Measurements from ENCODE around the gene SLC2A1.

SLC2A1 gene

DNA sequence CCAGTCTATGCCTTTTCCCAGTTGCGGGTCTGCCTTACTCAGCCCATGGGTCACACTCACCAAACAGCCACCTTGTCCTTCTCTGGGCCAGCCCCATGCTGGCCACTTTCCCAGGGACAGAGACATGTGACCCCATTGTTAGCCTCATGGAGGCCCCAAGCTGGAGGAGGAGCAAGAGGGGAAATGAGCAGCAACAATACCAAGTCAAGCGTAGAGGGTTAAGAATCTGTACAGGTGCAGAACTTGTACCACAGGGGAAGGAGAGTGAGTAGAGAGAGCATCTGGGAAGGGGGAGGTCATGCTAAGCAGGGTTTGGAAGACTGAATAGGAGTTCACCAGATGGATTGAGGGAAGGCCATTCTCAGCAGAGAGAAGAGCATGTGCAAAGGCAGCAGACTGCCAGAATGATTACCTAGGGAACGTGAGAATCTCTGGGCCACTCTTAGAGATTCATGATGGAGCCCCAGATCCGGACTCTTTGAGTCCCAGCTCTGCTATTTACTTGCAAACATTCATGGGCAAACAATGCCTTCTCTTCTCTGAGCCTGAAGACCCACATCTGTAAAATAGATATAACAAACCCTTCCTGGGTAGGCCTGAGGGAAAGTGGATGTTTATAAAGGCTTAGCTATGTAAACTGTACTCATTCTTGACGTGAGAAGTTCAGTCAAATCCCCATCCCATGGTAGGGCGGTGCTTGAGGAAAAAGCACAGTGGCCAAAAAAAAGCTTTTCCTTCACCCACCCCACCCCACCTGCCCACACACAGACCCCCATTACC lies 2.8 kb upstream of the SLC2A1 start:
- Histone ChIP-seq H3K4me3 (replicated peaks; ENCODE audit: insufficient read depth, low read length) (no peak overlapping the region), H3K27me3 (ENCODE audit: insufficient read depth, poor library complexity, severe bottlenecking) (peaks cover 3% of the 10 kb centered on the region), H3K27ac (replicated peaks) (no peak overlapping the region)
- no peak for TF ChIP-seq POLR2AphosphoS5 (IDR thresholded peaks at IDR 0.05; ENCODE audit: low read depth)
- TF ChIP-seq, protein P1, sequence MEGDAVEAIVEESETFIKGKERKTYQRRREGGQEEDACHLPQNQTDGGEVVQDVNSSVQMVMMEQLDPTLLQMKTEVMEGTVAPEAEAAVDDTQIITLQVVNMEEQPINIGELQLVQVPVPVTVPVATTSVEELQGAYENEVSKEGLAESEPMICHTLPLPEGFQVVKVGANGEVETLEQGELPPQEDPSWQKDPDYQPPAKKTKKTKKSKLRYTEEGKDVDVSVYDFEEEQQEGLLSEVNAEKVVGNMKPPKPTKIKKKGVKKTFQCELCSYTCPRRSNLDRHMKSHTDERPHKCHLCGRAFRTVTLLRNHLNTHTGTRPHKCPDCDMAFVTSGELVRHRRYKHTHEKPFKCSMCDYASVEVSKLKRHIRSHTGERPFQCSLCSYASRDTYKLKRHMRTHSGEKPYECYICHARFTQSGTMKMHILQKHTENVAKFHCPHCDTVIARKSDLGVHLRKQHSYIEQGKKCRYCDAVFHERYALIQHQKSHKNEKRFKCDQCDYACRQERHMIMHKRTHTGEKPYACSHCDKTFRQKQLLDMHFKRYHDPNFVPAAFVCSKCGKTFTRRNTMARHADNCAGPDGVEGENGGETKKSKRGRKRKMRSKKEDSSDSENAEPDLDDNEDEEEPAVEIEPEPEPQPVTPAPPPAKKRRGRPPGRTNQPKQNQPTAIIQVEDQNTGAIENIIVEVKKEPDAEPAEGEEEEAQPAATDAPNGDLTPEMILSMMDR (IDR thresholded peaks at IDR 0.05; ENCODE audit: insufficient read depth, low read length): no peak
- TF ChIP-seq GABPA (IDR thresholded peaks at IDR 0.05; ENCODE audit: low read depth): no peak
- TF ChIP-seq, protein P2, sequence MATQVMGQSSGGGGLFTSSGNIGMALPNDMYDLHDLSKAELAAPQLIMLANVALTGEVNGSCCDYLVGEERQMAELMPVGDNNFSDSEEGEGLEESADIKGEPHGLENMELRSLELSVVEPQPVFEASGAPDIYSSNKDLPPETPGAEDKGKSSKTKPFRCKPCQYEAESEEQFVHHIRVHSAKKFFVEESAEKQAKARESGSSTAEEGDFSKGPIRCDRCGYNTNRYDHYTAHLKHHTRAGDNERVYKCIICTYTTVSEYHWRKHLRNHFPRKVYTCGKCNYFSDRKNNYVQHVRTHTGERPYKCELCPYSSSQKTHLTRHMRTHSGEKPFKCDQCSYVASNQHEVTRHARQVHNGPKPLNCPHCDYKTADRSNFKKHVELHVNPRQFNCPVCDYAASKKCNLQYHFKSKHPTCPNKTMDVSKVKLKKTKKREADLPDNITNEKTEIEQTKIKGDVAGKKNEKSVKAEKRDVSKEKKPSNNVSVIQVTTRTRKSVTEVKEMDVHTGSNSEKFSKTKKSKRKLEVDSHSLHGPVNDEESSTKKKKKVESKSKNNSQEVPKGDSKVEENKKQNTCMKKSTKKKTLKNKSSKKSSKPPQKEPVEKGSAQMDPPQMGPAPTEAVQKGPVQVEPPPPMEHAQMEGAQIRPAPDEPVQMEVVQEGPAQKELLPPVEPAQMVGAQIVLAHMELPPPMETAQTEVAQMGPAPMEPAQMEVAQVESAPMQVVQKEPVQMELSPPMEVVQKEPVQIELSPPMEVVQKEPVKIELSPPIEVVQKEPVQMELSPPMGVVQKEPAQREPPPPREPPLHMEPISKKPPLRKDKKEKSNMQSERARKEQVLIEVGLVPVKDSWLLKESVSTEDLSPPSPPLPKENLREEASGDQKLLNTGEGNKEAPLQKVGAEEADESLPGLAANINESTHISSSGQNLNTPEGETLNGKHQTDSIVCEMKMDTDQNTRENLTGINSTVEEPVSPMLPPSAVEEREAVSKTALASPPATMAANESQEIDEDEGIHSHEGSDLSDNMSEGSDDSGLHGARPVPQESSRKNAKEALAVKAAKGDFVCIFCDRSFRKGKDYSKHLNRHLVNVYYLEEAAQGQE (IDR thresholded peaks at IDR 0.05; ENCODE audit: insufficient replicate concordance, low read depth): no peak
- no peak for TF ChIP-seq SPI1 (IDR thresholded peaks at IDR 0.05; ENCODE audit: borderline replicate concordance, low read depth)
- DNase-seq (ENCODE audit: low read depth in 1 of 2, low spot score in 1 of 2): no peak

DNA sequence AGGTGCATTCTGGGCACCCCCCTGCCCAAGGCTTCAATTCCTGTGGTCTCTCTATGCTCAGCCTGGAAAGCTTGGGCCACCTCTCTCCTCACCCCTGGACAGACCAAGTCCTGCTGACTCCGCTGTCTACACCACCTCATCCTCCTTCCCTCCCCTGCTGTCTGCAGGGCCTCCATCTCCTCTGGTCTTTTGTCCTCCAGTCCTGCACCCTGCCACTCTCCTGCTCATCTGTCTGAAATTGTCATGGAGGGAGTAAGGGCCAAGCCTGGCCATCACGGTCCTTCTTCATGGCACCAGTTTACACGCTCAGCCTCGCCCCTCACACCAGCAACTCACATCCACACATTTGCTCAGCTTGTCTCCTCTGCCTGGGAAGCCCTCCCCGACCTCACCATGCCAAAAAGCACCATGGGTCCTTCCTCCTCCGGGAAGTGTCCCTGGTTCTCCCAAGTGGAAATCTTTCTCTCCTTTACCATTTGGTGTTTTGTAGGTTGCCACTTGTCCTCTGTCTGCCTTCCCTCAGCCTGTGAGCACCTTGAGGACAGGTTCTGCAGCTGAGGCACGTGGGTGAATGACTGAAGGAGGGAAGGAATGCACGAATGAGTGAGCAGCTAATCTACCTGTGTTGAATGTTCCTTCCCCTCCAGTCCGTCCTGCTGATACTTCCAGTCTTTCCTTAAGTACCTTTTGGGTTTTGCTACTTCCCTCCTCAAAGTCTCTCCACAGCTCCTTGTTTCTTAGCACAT lies 2.1 kb upstream of the SLC2A1 start:
- DNase-seq (ENCODE audit: low read depth in 1 of 2, low spot score in 1 of 2): no peak
- TF ChIP-seq, protein P2 (IDR thresholded peaks at IDR 0.05; ENCODE audit: insufficient replicate concordance, low read depth): no peak
- TF ChIP-seq GABPA (IDR thresholded peaks at IDR 0.05; ENCODE audit: low read depth): no peak
- TF ChIP-seq SPI1 (IDR thresholded peaks at IDR 0.05; ENCODE audit: borderline replicate concordance, low read depth): no peak
- TF ChIP-seq, protein P1 (IDR thresholded peaks at IDR 0.05; ENCODE audit: insufficient read depth, low read length): no peak
- no peak for TF ChIP-seq POLR2AphosphoS5 (IDR thresholded peaks at IDR 0.05; ENCODE audit: low read depth)
- peaks cover 3% of the 10 kb centered on the region for H3K27me3 ChIP-seq (ENCODE audit: insufficient read depth, poor library complexity, severe bottlenecking)
- no peak overlapping the region for H3K4me3 ChIP-seq (replicated peaks; ENCODE audit: insufficient read depth, low read length)
- H3K27ac ChIP-seq (replicated peaks): no peak overlapping the region

DNA sequence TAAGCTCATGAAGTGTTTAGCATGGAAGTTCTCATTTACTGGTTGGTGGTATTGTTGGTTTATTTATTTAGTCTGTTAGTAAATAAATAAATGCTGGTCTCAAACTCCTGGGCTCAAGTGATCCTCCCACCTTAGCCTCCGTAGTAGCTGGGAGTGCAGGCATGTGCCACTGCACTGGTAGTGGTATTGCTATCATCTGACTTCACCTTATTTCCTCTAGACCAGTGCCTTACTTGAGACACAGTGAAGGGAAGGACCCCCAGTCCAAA lies 1.4 kb upstream of the SLC2A1 start:
- H3K4me3 ChIP-seq (replicated peaks; ENCODE audit: insufficient read depth, low read length): no peak overlapping the region
- peaks cover 3% of the 10 kb centered on the region for H3K27me3 ChIP-seq (ENCODE audit: insufficient read depth, poor library complexity, severe bottlenecking)
- TF ChIP-seq, protein P2 (IDR thresholded peaks at IDR 0.05; ENCODE audit: insufficient replicate concordance, low read depth): no peak
- no peak for TF ChIP-seq GABPA (IDR thresholded peaks at IDR 0.05; ENCODE audit: low read depth)
- TF ChIP-seq, protein P1 (IDR thresholded peaks at IDR 0.05; ENCODE audit: insufficient read depth, low read length): no peak
- no peak for TF ChIP-seq POLR2AphosphoS5 (IDR thresholded peaks at IDR 0.05; ENCODE audit: low read depth)
- TF ChIP-seq SPI1 (IDR thresholded peaks at IDR 0.05; ENCODE audit: borderline replicate concordance, low read depth): no peak
- no peak overlapping the region for H3K27ac ChIP-seq (replicated peaks)
- no peak for DNase-seq (ENCODE audit: low read depth in 1 of 2, low spot score in 1 of 2)

Measured in HL-60 (cell line).